Measurements from ENCODE around the gene FBRS. TPM values are rescaled to one million over a fixed set of nuclear protein-coding genes. Genes with fewer than 3 reads are reported as not detected.
A peak's percentile ranks its signal among the peaks of the same experiment; 100 is the strongest.

The FBRS gene
- total RNA-seq, 1 donor from 2014 or later, result 28.7 TPM

DNA sequence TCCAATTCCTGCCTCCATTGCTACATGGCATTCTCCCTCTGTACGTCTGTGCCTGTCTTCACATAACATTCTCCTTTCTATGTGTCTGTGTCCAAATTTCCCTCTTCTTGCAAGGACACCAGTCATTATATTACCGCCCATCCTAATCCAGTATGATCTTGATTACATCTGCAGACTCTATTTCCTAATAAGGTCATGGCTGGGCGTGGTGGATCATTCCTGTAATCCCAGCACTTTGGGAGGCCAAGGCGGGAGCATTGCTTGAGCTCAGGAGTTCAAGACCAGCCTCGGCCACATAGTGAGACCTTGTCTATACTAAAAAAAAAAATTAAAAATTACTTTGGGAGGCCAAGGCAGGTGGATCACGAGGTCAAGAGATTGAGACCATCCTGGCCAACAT is 12.5 kb upstream of the FBRS start:
- no peak for DNase-seq (ENCODE audit: extremely low spot score in 2 of 2)
- Histone ChIP-seq H3K27ac (no peak overlapping the region), H3K4me1 (peaks cover 6% of the 10 kb centered on the region), H3K27me3 (no peaks in the 10 kb centered on the region), H3K36me3 (no peaks in the 10 kb centered on the region), H3K9me3 (no peaks in the 10 kb centered on the region), H3K4me3 (no peak overlapping the region)
- TF ChIP-seq POLR2A (IDR thresholded peaks at IDR 0.05), result no peak
- TF ChIP-seq, protein P1, sequence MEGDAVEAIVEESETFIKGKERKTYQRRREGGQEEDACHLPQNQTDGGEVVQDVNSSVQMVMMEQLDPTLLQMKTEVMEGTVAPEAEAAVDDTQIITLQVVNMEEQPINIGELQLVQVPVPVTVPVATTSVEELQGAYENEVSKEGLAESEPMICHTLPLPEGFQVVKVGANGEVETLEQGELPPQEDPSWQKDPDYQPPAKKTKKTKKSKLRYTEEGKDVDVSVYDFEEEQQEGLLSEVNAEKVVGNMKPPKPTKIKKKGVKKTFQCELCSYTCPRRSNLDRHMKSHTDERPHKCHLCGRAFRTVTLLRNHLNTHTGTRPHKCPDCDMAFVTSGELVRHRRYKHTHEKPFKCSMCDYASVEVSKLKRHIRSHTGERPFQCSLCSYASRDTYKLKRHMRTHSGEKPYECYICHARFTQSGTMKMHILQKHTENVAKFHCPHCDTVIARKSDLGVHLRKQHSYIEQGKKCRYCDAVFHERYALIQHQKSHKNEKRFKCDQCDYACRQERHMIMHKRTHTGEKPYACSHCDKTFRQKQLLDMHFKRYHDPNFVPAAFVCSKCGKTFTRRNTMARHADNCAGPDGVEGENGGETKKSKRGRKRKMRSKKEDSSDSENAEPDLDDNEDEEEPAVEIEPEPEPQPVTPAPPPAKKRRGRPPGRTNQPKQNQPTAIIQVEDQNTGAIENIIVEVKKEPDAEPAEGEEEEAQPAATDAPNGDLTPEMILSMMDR (IDR thresholded peaks at IDR 0.05), result no peak
- TF ChIP-seq POLR2AphosphoS5 (IDR thresholded peaks at IDR 0.05; ENCODE audit: insufficient read depth in 1 of 2, low read depth in 1 of 2), result no peak
- intact Hi-C loops (cut with DNase I), result no loop called here

DNA sequence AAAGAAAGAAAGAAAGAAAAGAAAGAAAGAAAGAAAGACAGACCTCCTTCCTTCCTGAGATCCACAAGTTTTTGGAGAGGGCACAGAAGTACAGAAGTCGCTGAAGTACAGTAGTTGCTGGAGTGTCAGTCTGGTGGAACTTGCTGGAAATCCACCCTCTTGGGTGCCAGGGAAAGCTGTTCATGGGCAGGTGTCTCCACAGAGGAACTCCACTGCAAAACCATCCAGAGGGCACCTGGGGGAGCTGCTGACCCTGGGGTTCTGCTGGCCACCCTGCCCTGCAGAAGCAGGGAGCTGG is 11.0 kb upstream of the FBRS start:
- Histone ChIP-seq H3K4me3 (no peak overlapping the region), H3K27ac (no peak overlapping the region), H3K4me1 (peaks cover 17% of the 10 kb centered on the region), H3K36me3 (no peaks in the 10 kb centered on the region), H3K27me3 (no peaks in the 10 kb centered on the region), H3K9me3 (no peaks in the 10 kb centered on the region)
- intact Hi-C loops (cut with DNase I), result no loop called here
- no peak for DNase-seq (ENCODE audit: extremely low spot score in 2 of 2)
- no peak for TF ChIP-seq POLR2A (IDR thresholded peaks at IDR 0.05)
- TF ChIP-seq, protein P1 (IDR thresholded peaks at IDR 0.05), result no peak

DNA sequence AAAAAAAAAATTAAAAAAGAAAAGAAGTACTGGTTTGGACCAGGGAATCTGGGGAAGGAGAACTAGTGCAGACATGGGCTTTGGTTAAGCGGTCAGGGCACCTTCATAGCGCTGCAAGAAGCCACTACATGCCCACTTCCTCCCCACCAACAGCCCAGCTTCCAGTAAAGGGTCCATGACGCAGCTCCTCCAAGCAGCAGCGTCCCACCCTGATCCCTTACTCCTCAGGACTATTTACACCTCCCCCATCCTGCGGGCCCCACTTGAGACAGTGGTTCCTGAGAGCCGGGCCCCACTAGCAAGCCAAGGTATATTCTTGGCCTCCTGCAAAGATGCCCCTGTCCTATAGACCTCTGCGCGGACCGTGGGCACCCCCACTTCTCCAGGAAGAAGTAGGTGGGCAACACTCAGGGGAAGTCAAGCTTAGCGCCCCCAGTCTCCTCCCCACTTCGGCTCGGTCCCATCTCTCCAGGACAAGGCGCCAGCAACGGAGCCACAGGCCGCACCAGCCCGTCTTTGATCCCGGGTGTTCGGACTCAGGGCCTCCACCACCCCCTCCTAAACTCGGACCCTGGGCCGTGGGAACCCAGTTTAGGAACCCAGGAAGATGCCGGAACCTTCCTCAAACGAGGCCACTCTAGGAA is 8.4 kb upstream of the FBRS start:
- Histone ChIP-seq H3K27ac (peak overlapping the region; percentile 96), H3K4me3 (peak overlapping the region; percentile 87 to 97), H3K27me3 (no peaks in the 10 kb centered on the region), H3K9me3 (no peaks in the 10 kb centered on the region), H3K36me3 (peaks cover 0 to 24% of the 10 kb centered on the region in 2 donors), H3K4me1 (peaks cover 25% of the 10 kb centered on the region)
- TF ChIP-seq, protein P1 (IDR thresholded peaks at IDR 0.05), result no peak
- TF ChIP-seq POLR2AphosphoS5 (IDR thresholded peaks at IDR 0.05; ENCODE audit: insufficient read depth in 1 of 2, low read depth in 1 of 2) (no peak), POLR2A (IDR thresholded peaks at IDR 0.05) (no peak)
- intact Hi-C loops (cut with DNase I), result no loop called here
- no peak for DNase-seq (ENCODE audit: extremely low spot score in 2 of 2)

DNA sequence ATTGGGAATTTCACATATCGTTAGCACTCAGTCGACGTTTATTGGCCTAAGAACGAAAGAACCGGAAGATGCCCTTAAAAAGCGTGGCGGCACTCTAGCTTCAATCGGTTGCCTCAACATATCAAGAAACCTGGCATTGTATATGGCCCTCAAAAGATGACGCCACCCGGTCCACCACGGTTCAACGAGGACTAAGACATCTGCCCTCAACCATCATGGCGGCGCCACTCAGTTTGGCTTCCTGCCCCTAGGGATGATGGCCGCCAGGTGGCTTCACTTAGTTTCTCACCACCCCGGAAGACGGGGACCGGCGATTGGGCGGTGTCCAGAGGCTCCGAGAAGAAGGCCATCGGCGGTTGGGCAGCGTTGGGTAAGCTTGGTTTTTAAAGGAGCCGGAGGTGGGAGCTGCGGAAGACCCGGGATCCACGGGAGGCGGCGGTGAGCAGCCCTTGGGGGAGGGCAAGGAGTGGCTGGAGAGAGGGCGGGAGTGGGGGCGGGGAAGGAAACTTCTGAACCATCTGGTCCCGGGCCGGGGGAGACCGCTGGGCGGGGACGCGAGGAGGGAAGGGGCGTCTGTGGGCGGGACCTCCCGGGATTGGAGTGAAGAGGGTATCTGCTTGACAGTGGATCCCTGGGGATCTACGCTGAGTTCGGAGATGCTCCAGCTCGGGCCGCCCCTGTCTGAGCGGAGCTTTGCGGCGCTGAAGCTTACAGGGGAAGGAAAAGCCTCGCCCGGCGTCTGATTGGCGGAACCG is 7.7 kb upstream of the FBRS start, which contains the start of gene PRR14:
PRR14 (plus strand) TSS at position 592 of the 755 bp plus-strand sequence. CDS start 686 bp downstream, outside the sequence.
- TF ChIP-seq POLR2A (IDR thresholded peaks at IDR 0.05) (peak in 1 of 2 donors; percentile 19), POLR2AphosphoS5 (IDR thresholded peaks at IDR 0.05; ENCODE audit: insufficient read depth in 1 of 2, low read depth in 1 of 2) (peak; percentile 91 to 97)
- TF ChIP-seq, protein P1 (IDR thresholded peaks at IDR 0.05), result peak in 2 of 3 experiments; percentile 13 to 59
- Histone ChIP-seq H3K4me3 (peak within 1 kb of the TSS; percentile 87 to 97), H3K27me3 (no peaks in the 10 kb centered on the region), H3K27ac (peak within 1 kb of the TSS; percentile 96), H3K4me1 (peaks cover 25% of the 10 kb centered on the region), H3K9me3 (no peaks in the 10 kb centered on the region), H3K36me3 (peaks cover 0 to 31% of the 10 kb centered on the region in 2 donors)
- intact Hi-C loops (cut with DNase I), result no loop called here
- peak; percentile 99 to 100 for DNase-seq (ENCODE audit: extremely low spot score in 2 of 2)
